Endothelial cell of umbilical vein (primary cell): ENCODE results near the gene VPS41. TPM values are rescaled to one million over a fixed set of nuclear protein-coding genes. Genes with fewer than 3 reads are reported as not detected.

Experiments
- BruUV-seq: library from RNA; stranded (reverse); fragments of 400-500 nt; replicated peaks from 2 replicates; lab custom pipeline; 2021; lab: Mats Ljungman, UMichigan
- CTCF ChIA-PET: fragments of 300-600, 350-600 bp; sonication (Branson Sonifier 250); formaldehyde crosslinking; loops from one replicate; lab custom pipeline; 2021; ENCODE audit warnings: antibody characterized with exemption, inconsistent platforms; lab: Charles Lee
- POLR2A ChIA-PET: fragments of 300-600, 350-600 bp; sonication (Branson Sonifier 250); formaldehyde crosslinking; loops from one replicate; lab custom pipeline; 2021; ENCODE audit warnings: antibody characterized with exemption, inconsistent platforms; lab: Charles Lee
- DNase-seq: peaks from one replicate; pipeline ENCODE4 v3.0.0-alpha.2; 2011; ENCODE audit warnings: low read depth, low spot score
- FAIRE-seq: peaks from 2 replicates; lab custom pipeline; 2011; peaks lifted over from hg19 to GRCh38; lab: Jason Lieb, UNC
- H2AFZ ChIP-seq: 2 replicates; pipeline ENCODE4 v1.6.0; 2012; ENCODE audit warnings: low read depth, low read length, control low read depth, inconsistent platforms
- H3K27ac ChIP-seq: 2 replicates; pipeline ENCODE4 v1.5.1; 2011; ENCODE audit warnings: low read depth, mild to moderate bottlenecking, control low read depth, low read length, moderate library complexity; ENCODE audit not compliant: insufficient read depth
- H3K27me3 ChIP-seq, 2 experiments: 2 replicates each; pipeline versions ENCODE4 v1.6.0 to v1.6.1; 2011; ENCODE audit warnings: low read length in 2 of 2, mixed read lengths in 1 of 2; ENCODE audit not compliant: control insufficient read depth in 2 of 2, insufficient read depth in 2 of 2
- H3K36me3 ChIP-seq, 2 experiments: 2 replicates in 1 of 2; 3 replicates in 1 of 2; pipeline ENCODE4 v1.5.1; 2011; ENCODE audit warnings: low read length in 2 of 2, mild to moderate bottlenecking in 1 of 2, moderate library complexity in 1 of 2; ENCODE audit not compliant: control insufficient read depth in 2 of 2, insufficient read depth in 2 of 2; ENCODE audit errors: extremely low read depth in 1 of 2
- H3K4me1 ChIP-seq: 3 replicates; pipeline ENCODE4 v1.5.1; 2011; ENCODE audit warnings: mild to moderate bottlenecking, low read length; ENCODE audit not compliant: control insufficient read depth, insufficient read depth; ENCODE audit errors: extremely low read depth
- H3K4me2 ChIP-seq: 2 replicates; pipeline ENCODE4 v1.6.1; 2011; ENCODE audit warnings: low read length, control low read depth, mixed read lengths; ENCODE audit not compliant: insufficient read depth
- H3K4me3 ChIP-seq, 3 experiments: fragments of 200-600 bp in 1 of 3; sonication (generic), shearing (Covaris generic) in 1 of 3; replicated peaks in 1 of 3; 2 replicates each; pipeline ENCODE4 v1.5.1; 2011 to 2016; ENCODE audit warnings: control low read depth in 3 of 3, low read length in 3 of 3, mild to moderate bottlenecking in 2 of 3, inconsistent platforms in 1 of 3, low read depth in 1 of 3, moderate library complexity in 1 of 3; ENCODE audit not compliant: insufficient read depth in 1 of 3
- H3K79me2 ChIP-seq: 2 replicates; pipeline ENCODE4 v1.6.0; 2012; ENCODE audit warnings: low read length, inconsistent platforms; ENCODE audit not compliant: control insufficient read depth, insufficient read depth
- H3K9ac ChIP-seq: replicated peaks from 2 replicates; pipeline ENCODE3; 2011; ENCODE audit warnings: low read length, control low read depth; ENCODE audit not compliant: insufficient read depth; ENCODE audit errors: extremely low read depth
- H3K9me1 ChIP-seq: replicated peaks from 3 replicates; pipeline ENCODE4 v1.6.0; 2011; ENCODE audit warnings: mild to moderate bottlenecking, low read length; ENCODE audit not compliant: control insufficient read depth, insufficient read depth; ENCODE audit errors: extremely low read depth
- H3K9me3 ChIP-seq: replicated peaks from 2 replicates; pipeline ENCODE4 v1.5.1; 2012; ENCODE audit warnings: low read length, inconsistent platforms; ENCODE audit not compliant: control insufficient read depth, insufficient read depth
- H4K20me1 ChIP-seq: replicated peaks from 2 replicates; pipeline ENCODE3; 2011; ENCODE audit warnings: mild to moderate bottlenecking, low read length; ENCODE audit not compliant: control insufficient read depth, insufficient read depth; ENCODE audit errors: extremely low read depth
- EZH2 ChIP-seq: IDR thresholded peaks from 2 replicates; pipeline ENCODE4 v1.6.1; 2012; ENCODE audit warnings: borderline replicate concordance, low read depth, mild to moderate bottlenecking, moderate library complexity, low read length, inconsistent platforms; ENCODE audit not compliant: severe bottlenecking
- FOS ChIP-seq: IDR thresholded peaks from 2 replicates; pipeline ENCODE4 v1.6.1; 2011; ENCODE audit warnings: mild to moderate bottlenecking, low read length, moderate library complexity, borderline replicate concordance; ENCODE audit not compliant: insufficient read depth
- GATA2 ChIP-seq: IDR thresholded peaks from 2 replicates; pipeline ENCODE4 v1.7.0; 2011; ENCODE audit warnings: low read depth, mild to moderate bottlenecking, moderate library complexity, mixed read lengths, low read length; ENCODE audit not compliant: insufficient read length, insufficient read depth
- JUN ChIP-seq: IDR thresholded peaks from 2 replicates; pipeline ENCODE4 v1.6.1; 2011; ENCODE audit warnings: borderline replicate concordance, low read depth; ENCODE audit not compliant: insufficient read length, insufficient read depth
- MYC ChIP-seq: IDR thresholded peaks from one replicate; pipeline ENCODE4 v1.6.1; 2011; ENCODE audit warnings: mild to moderate bottlenecking, low read depth, low read length
- POLR2A ChIP-seq: IDR thresholded peaks from 2 replicates; pipeline ENCODE4 v1.6.1; 2012; ENCODE audit warnings: low read depth, mild to moderate bottlenecking, control low read depth, low read length
- POLR2AphosphoS5 ChIP-seq: IDR thresholded peaks from 2 replicates; pipeline ENCODE4 v1.6.1; 2012; ENCODE audit warnings: low read depth, mild to moderate bottlenecking, control low read depth, low read length, moderate library complexity; ENCODE audit not compliant: insufficient read depth
- dilution Hi-C: fragments of 300-500 bp; cut with MboI; formaldehyde crosslinking; loops from one replicate; pipeline ENCODE4 v1.15.0; 2019; ENCODE audit warnings: low sequenced_read_pairs; ENCODE audit not compliant: extremely low pct_ligation_motif_present
- intact Hi-C: fragments of 100-400 bp; cut with micrococcal nuclease; formaldehyde crosslinking; loops from one replicate; pipeline ENCODE4 v1.10.0; 2022
- polyA plus RNA-seq, 4 experiments: library from polyadenylated mRNA; depleted of rRNA in 3 of 4; stranded (reverse) in 3 of 4; unstranded in 1 of 4; fragments of >200 nt; gene quantifications; 2 replicates each; pipeline versions ENCODE4 v1.2.1 to v1.2.3, GENCODE V29; 2011 to 2012; ENCODE audit warnings: missing spikeins in 1 of 4
- total RNA-seq: library from RNA; stranded (reverse); gene quantifications from 2 replicates; pipeline ENCODE4 v1.2.3, GENCODE V29; 2021
- TF ChIP-seq, protein P1 (sequence below), 2 donors: IDR thresholded peaks; 1 replicate in 1 of 2; 2 replicates in 1 of 2; pipeline ENCODE4 v1.5.1; 2011; ENCODE audit warnings: low read length in 2 of 2, mild to moderate bottlenecking in 2 of 2, moderate library complexity in 2 of 2, control low read depth in 1 of 2, inconsistent platforms in 1 of 2, low read depth in 1 of 2; ENCODE audit not compliant: insufficient read depth in 1 of 2; ENCODE audit errors: extremely low read depth in 1 of 2
- TF ChIP-seq, protein P2 (sequence below): IDR thresholded peaks from 2 replicates; pipeline ENCODE4 v1.6.1; 2011; ENCODE audit not compliant: insufficient read depth, insufficient read length

Gene VPS41
- total and polyA plus RNA-seq, 2 donors (not counting 3 experiments of a cell fraction or from before 2014, with no cell fraction given): 14.3 to 79.8 TPM

DNA sequence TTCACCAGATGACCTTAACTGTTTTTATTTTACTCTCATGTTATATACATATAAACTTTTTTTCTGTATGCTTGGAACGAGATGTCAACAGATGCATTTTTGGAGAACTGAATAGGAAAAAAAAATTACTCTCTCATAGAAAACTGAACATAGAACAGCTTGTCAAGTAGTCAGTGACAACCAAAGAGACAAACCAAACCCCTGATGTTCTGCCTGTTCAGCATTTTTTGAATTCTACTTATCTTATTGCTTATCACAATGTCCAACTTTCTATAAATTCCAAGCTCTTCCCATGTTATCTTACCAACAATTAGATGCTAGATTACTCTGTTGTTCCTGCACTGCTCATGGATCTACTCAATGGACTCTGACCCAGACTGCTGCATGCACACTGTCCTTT is 95.2 kb downstream of the VPS41 start:
- Histone ChIP-seq H2AFZ (no peak overlapping the region), H3K27me3 (no peaks in the 10 kb centered on the region), H3K36me3 (peaks cover 0 to 2% of the 10 kb centered on the region in 2 experiments), H3K9me3 (no peaks in the 10 kb centered on the region), H3K79me2 (no peaks in the 10 kb centered on the region), H4K20me1 (no peaks in the 10 kb centered on the region), H3K4me1 (no peaks in the 10 kb centered on the region), H3K4me3 (no peak overlapping the region), H3K9me1 (no peaks in the 10 kb centered on the region), H3K4me2 (no peak overlapping the region), H3K9ac (no peak overlapping the region), H3K27ac (no peak overlapping the region)
- DNase-seq: no peak
- BruUV-seq: no TSS peak
- POLR2A ChIA-PET: no interaction called here
- no peak for TF ChIP-seq MYC
- TF ChIP-seq FOS: no peak
- TF ChIP-seq POLR2AphosphoS5: no peak
- TF ChIP-seq, protein P1, sequence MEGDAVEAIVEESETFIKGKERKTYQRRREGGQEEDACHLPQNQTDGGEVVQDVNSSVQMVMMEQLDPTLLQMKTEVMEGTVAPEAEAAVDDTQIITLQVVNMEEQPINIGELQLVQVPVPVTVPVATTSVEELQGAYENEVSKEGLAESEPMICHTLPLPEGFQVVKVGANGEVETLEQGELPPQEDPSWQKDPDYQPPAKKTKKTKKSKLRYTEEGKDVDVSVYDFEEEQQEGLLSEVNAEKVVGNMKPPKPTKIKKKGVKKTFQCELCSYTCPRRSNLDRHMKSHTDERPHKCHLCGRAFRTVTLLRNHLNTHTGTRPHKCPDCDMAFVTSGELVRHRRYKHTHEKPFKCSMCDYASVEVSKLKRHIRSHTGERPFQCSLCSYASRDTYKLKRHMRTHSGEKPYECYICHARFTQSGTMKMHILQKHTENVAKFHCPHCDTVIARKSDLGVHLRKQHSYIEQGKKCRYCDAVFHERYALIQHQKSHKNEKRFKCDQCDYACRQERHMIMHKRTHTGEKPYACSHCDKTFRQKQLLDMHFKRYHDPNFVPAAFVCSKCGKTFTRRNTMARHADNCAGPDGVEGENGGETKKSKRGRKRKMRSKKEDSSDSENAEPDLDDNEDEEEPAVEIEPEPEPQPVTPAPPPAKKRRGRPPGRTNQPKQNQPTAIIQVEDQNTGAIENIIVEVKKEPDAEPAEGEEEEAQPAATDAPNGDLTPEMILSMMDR (IDR thresholded peaks at IDR 0.05; ENCODE audit: extremely low read depth in 1 of 2, insufficient read depth in 1 of 2, low read depth in 1 of 2, low read length in 2 of 2): no peak
- TF ChIP-seq, protein P2, sequence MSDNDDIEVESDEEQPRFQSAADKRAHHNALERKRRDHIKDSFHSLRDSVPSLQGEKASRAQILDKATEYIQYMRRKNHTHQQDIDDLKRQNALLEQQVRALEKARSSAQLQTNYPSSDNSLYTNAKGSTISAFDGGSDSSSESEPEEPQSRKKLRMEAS: no peak
- no peak for TF ChIP-seq POLR2A
- no peak for TF ChIP-seq EZH2
- TF ChIP-seq JUN: no peak
- no peak for TF ChIP-seq GATA2
- dilution Hi-C loops: no loop called here
- CTCF ChIA-PET: interaction anchor here (1.2 kb wide), 1 partner anchor 14 kb away, joined by 4 read pairs; no protein-coding TSS in a partner anchor
- no peak for FAIRE-seq
- intact Hi-C loops: no loop called here
